ENCODE results near the gene PLK5. TPM values are rescaled to one million over a fixed set of nuclear protein-coding genes. Genes with fewer than 3 reads are reported as not detected.
A peak's percentile ranks its signal among the peaks of the same experiment; 100 is the strongest.

PLK5 gene
- total RNA-seq, 1 donor from 2014 or later, result 0.51 TPM

DNA sequence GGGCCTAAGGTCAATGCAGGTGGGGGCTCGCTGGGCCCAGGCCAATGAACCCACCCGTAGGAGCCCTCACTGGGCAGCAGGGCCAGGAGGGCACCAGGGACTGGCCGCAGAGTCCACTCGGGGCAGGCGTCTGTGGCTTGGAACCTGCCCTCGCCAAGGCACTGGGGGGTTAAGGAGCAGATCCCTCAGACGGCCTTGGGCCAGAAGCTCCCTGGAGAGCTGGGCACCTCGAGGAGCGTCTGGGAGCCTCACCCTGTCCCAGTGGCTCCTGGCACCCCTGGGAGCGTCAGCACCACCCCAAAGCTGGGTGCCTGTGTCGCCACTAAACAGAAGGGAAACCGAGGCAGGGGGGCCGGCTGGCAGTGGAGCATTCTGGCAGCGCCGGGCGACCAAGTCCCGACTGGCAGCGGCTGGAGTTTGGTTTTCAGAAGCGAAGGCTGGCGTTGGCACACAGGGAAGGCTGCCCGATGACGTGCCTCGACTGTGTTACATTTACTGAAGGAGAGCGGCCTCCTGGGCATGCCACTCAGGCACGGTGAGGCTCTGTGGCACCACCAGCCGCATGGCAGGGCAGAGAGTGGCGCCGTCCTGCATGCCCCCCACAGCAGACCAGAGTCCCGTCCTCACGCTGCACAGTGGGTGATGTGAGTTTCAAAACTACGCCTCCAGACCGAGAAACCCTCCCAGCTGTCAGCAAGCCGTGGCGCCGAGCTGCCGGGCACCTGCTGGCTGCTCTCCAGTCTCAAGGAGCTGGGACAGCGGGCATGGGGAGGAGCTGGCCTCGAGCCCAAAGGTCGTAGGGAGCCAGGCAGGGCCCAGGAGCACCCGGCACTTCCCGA, 53.4 kb downstream of the PLK5 start:
- DNase-seq, result peak; percentile 61

- no peak for DNase-seq
These were observed 54.2 kb downstream of the PLK5 start for GRCh38 chr19:1577929-1578618.

- no peak for DNase-seq
These were observed 55.3 kb downstream of the PLK5 start for GRCh38 chr19:1579222-1579621.

- no peak for DNase-seq
These were observed 56.5 kb downstream of the PLK5 start for GRCh38 chr19:1580382-1580781.

- DNase-seq, result no peak
These were observed 57.1 kb downstream of the PLK5 start for GRCh38 chr19:1580957-1581356.

GRCh38 chr19:1582201-1582600, 58.3 kb downstream of the PLK5 start:
- no peak for DNase-seq

- DNase-seq, result no peak
These were observed 60.8 kb downstream of the PLK5 start for GRCh38 chr19:1584500-1585242.

DNA sequence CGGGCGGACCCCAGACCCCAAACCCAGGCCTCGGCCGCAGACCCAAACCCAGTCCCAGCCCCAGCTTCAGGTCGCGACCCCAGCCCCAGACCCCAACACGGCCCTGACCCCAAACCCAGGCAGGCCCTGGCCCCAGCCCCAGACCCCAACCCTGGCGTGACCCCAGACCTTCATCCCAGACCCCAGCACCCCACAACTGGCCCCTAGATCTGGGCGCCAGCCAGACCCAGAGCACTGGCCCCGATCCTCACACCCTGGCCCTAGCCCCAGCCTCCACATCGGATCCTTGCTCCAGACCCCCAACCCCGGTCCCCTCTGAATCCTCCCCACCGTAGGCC, 61.3 kb downstream of the PLK5 start:
- no peak for DNase-seq

Small RNAs within 50 kb of the gene (small RNA-seq; reads per million reads assigned to genes)
- gene AC005943.2 (ENCODE audit: low replicate concordance) (not detected), gene RN7SL477P (ENCODE audit: low replicate concordance) (not detected)

Other genes starting within 250 kb of the PLK5 start
- 3.9 TPM for gene FAM174C, start 248.5 kb upstream of the PLK5 start, total RNA-seq
- not detected for gene EFNA2, start 238.2 kb upstream of the PLK5 start, total RNA-seq
- 90.7 TPM for gene NDUFS7, start 140.2 kb upstream of the PLK5 start, total RNA-seq
- 102 TPM for gene GAMT, start 122.5 kb upstream of the PLK5 start, total RNA-seq
- gene DAZAP1, start 116.5 kb upstream of the PLK5 start, total RNA-seq, result 55.9 TPM
- 585 TPM for gene RPS15, start 85.7 kb upstream of the PLK5 start, total RNA-seq
- gene APC2, start 74.0 kb upstream of the PLK5 start, total RNA-seq, result 1.5 TPM
- gene C19orf25, start 44.9 kb upstream of the PLK5 start, total RNA-seq, result 14.6 TPM
- gene PCSK4, start 33.7 kb upstream of the PLK5 start, total RNA-seq, result 1.0 TPM
- 4.2 TPM for gene REEP6, start 32.9 kb upstream of the PLK5 start, total RNA-seq
- gene ADAMTSL5, start 11.1 kb upstream of the PLK5 start, total RNA-seq, result 9.0 TPM
- gene MEX3D, start 44.2 kb downstream of the PLK5 start, total RNA-seq, result 27.3 TPM
- gene MBD3, start 68.8 kb downstream of the PLK5 start, total RNA-seq, result 88.9 TPM
- 49.0 TPM for gene UQCR11, start 81.4 kb downstream of the PLK5 start, total RNA-seq
- 85.2 TPM for gene TCF3, start 128.5 kb downstream of the PLK5 start, total RNA-seq
- not detected for gene ONECUT3, start 229.4 kb downstream of the PLK5 start, total RNA-seq

All from tongue (tissue), 3 donors.